HepG2 (cell line): ENCODE measurements around the gene CADPS. TPM values are rescaled to one million over a fixed set of nuclear protein-coding genes. Genes with fewer than 3 reads are reported as not detected.

Experiments used
- ATAC-seq: fragments of 200-7000 bp; cut with Tn5 transposase; 3 replicates; pipeline ENCODE4 v1.9.1; 2020; ENCODE audit warnings: mild to moderate bottlenecking, moderate library complexity
- BruUV-seq: library from RNA; stranded (reverse); fragments of 400-500 nt; replicated peaks from 2 replicates; lab custom pipeline; 2021; lab: Mats Ljungman, UMichigan
- CTCF ChIA-PET: fragments of 300-600 bp; formaldehyde crosslinking; extraction: SDS; loops from one replicate; lab custom pipeline; 2021; ENCODE audit warnings: low total read pairs, inconsistent platforms, low intra/inter-chr PET ratio; lab: Yijun Ruan, JAX
- POLR2A ChIA-PET: fragments of 350-600 bp; sonication (Branson Sonifier 250); formaldehyde crosslinking; loops from one replicate; lab custom pipeline; 2020; ENCODE audit warnings: antibody characterized with exemption, inconsistent platforms; lab: Yijun Ruan, JAX
- DNase-seq: peaks from one replicate; pipeline ENCODE4 v3.0.0-alpha.2; 2015; ENCODE audit warnings: low spot score
- FAIRE-seq: peaks from 3 replicates; lab custom pipeline; 2011; peaks lifted over from hg19 to GRCh38; lab: Jason Lieb, UNC
- H2AFZ ChIP-seq: one replicate; pipeline ENCODE4 v1.6.1; 2011; ENCODE audit warnings: low read length, inconsistent platforms
- H3K27ac ChIP-seq: fragments of 300-600 bp; 3 replicates; pipeline ENCODE4 v1.8.0; 2011; ENCODE audit warnings: mixed run types, mild to moderate bottlenecking, mixed read lengths, low read length, inconsistent platforms; ENCODE audit not compliant: insufficient read depth; ENCODE audit errors: extremely low read length
- H3K27me3 ChIP-seq, 2 experiments: fragments of 200-600 bp in 1 of 2; 2 replicates in 1 of 2; 3 replicates in 1 of 2; pipeline versions ENCODE4 v1.6.0 to v1.8.0; 2011; ENCODE audit warnings: low read length in 2 of 2, mild to moderate bottlenecking in 2 of 2, moderate library complexity in 2 of 2, inconsistent platforms in 1 of 2; ENCODE audit not compliant: insufficient read depth in 2 of 2, control insufficient read depth in 1 of 2
- H3K36me3 ChIP-seq, 2 experiments: fragments of 200-600 bp in 1 of 2; replicated peaks in 1 of 2; 2 replicates in 1 of 2; 3 replicates in 1 of 2; pipeline versions ENCODE4 v1.5.1 to v1.8.0; 2011; ENCODE audit warnings: low read length in 2 of 2, inconsistent platforms in 1 of 2; ENCODE audit not compliant: insufficient read depth in 2 of 2, control insufficient read depth in 1 of 2
- H3K4me1 ChIP-seq: 2 replicates; pipeline ENCODE4 v1.5.1; 2012; ENCODE audit warnings: low read length, inconsistent platforms; ENCODE audit not compliant: insufficient read depth
- H3K4me2 ChIP-seq: 2 replicates; pipeline ENCODE4 v1.6.0; 2011; ENCODE audit warnings: low read depth, low read length, inconsistent platforms
- H3K4me3 ChIP-seq, 3 experiments: fragments of 200-600 bp in 1 of 3; sonication (generic), shearing (Covaris generic) in 1 of 3; replicated peaks in 1 of 3; 2 replicates each; pipeline ENCODE4 v1.5.1; 2011 to 2016; ENCODE audit warnings: low read length in 3 of 3, inconsistent platforms in 2 of 3, low read depth in 2 of 3, mild to moderate bottlenecking in 2 of 3, control low read depth in 1 of 3, mixed read lengths in 1 of 3; ENCODE audit not compliant: insufficient read depth in 1 of 3
- H3K79me2 ChIP-seq: one replicate; pipeline ENCODE4 v1.6.1; 2011; ENCODE audit warnings: low read length, inconsistent platforms; ENCODE audit not compliant: insufficient read depth
- H3K9ac ChIP-seq: 2 replicates; pipeline ENCODE4 v1.6.0; 2011; ENCODE audit warnings: mild to moderate bottlenecking, low read depth, low read length, inconsistent platforms; ENCODE audit not compliant: insufficient read depth
- H3K9me3 ChIP-seq: 2 replicates; pipeline ENCODE4 v1.5.1; 2012; ENCODE audit warnings: mild to moderate bottlenecking, low read length
- H4K20me1 ChIP-seq: 2 replicates; pipeline ENCODE4 v1.6.0; 2011; ENCODE audit warnings: inconsistent platforms, mild to moderate bottlenecking, low read length, moderate library complexity; ENCODE audit not compliant: insufficient read depth
- ATF7 ChIP-seq, 2 experiments: fragments of 450-650 bp in 1 of 2; sonication (generic) in 1 of 2; formaldehyde crosslinking in 1 of 2; IDR thresholded peaks; 2 replicates each; pipeline versions ENCODE4 v1.4.0 to v1.6.1; 2016 to 2020; ENCODE audit warnings: antibody characterized with exemption in 1 of 2, mild to moderate bottlenecking in 1 of 2, missing genetic modification reagents in 1 of 2
- CREB1 ChIP-seq, 2 experiments: fragments of 450-650 bp in 1 of 2; IDR thresholded peaks; 2 replicates each; pipeline ENCODE4 v1.6.1; 2016 to 2017; ENCODE audit warnings: control low read depth in 1 of 2, mild to moderate bottlenecking in 1 of 2, missing compliant biosample characterization in 1 of 2, missing genetic modification characterization in 1 of 2
- GZF1 ChIP-seq: sonication (generic); formaldehyde crosslinking; IDR thresholded peaks from 2 replicates; pipeline ENCODE4 v1.5.1; 2020; ENCODE audit warnings: mild to moderate bottlenecking, missing genetic modification reagents
- MED1 ChIP-seq: sonication (generic); formaldehyde crosslinking; IDR thresholded peaks from 2 replicates; pipeline ENCODE4 v1.4.0; 2020; ENCODE audit warnings: missing genetic modification reagents
- NFYB ChIP-seq: sonication (generic); formaldehyde crosslinking; IDR thresholded peaks from 2 replicates; pipeline ENCODE4 v1.4.0; 2020; ENCODE audit warnings: missing genetic modification reagents
- NRL ChIP-seq: sonication (generic); formaldehyde crosslinking; IDR thresholded peaks from 2 replicates; pipeline ENCODE4 v1.5.0; 2020; ENCODE audit warnings: missing genetic modification reagents, mild to moderate bottlenecking, moderate library complexity, borderline replicate concordance
- ZEB1 ChIP-seq: IDR thresholded peaks from 2 replicates; pipeline ENCODE4 v1.6.1; 2012; ENCODE audit warnings: mild to moderate bottlenecking, low read depth, inconsistent platforms; ENCODE audit not compliant: insufficient replicate concordance
- ZNF121 ChIP-seq: sonication (generic); formaldehyde crosslinking; IDR thresholded peaks from 2 replicates; pipeline ENCODE4 v1.5.0; 2020; ENCODE audit warnings: mild to moderate bottlenecking, missing genetic modification reagents
- ZNF230 ChIP-seq: sonication (generic); formaldehyde crosslinking; IDR thresholded peaks from 2 replicates; pipeline ENCODE4 v1.4.0; 2020; ENCODE audit warnings: mild to moderate bottlenecking, missing genetic modification reagents
- ZNF264 ChIP-seq: sonication (generic); formaldehyde crosslinking; IDR thresholded peaks from 2 replicates; pipeline ENCODE4 v1.4.0; 2020; ENCODE audit warnings: missing genetic modification reagents
- ZNF776 ChIP-seq: sonication (generic); formaldehyde crosslinking; IDR thresholded peaks from 2 replicates; pipeline ENCODE4 v1.4.0; 2020; ENCODE audit warnings: mild to moderate bottlenecking, missing genetic modification reagents
- WGBS: methylation state at CpG from one replicate; pipeline ENCODE4 v1.1.6; 2017; ENCODE audit warnings: low lambda C conversion rate; 5-methylcytosine and 5-hydroxymethylcytosine counted together
- in situ Hi-C: cut with HindIII; loops from 2 replicates; pipeline ENCODE4 v1.10.0; 2017; ENCODE audit warnings: low pct_unique_long_range_greater_than_20kb; ENCODE audit not compliant: extremely low pct_ligation_motif_present
- intact Hi-C: fragments of 100-400 bp; cut with micrococcal nuclease; formaldehyde crosslinking; loops from one replicate; pipeline ENCODE4 v1.10.0; 2022; ENCODE audit not compliant: unreplicated experiment
- polyA plus RNA-seq, 8 experiments: library from polyadenylated mRNA; depleted of rRNA in 3 of 8; stranded (reverse) in 7 of 8; unstranded in 1 of 8; fragments of >200 nt; fragmentation: Illumina TruSeq in 4 of 8; extraction: Trizol in 4 of 8; gene quantifications; 2 replicates each; pipeline versions ENCODE4 v1.2.1 to v1.2.3, GENCODE V29; 2011 to 2016; ENCODE audit warnings: low read depth in 4 of 8, missing spikeins in 1 of 8, mixed read lengths in 1 of 8; ENCODE audit not compliant: insufficient read depth in 1 of 8
- total RNA-seq, 5 experiments: library from RNA; depleted of rRNA; stranded (reverse); fragments of >200 nt; fragmentation: Illumina TruSeq; extraction: Trizol; gene quantifications; 2 replicates each; pipeline ENCODE4 v1.2.3, GENCODE V29; 2016; ENCODE audit warnings: low read depth in 1 of 5
- TF ChIP-seq, protein P1 (sequence below): sonication (generic); formaldehyde crosslinking; IDR thresholded peaks from 2 replicates; pipeline ENCODE4 v1.5.0; 2020; ENCODE audit warnings: mild to moderate bottlenecking, missing genetic modification reagents, moderate library complexity
- TF ChIP-seq, protein P2 (sequence below): sonication (generic); formaldehyde crosslinking; conservative IDR thresholded peaks from 2 replicates; pipeline ENCODE4 v1.8.0; 2022; ENCODE audit warnings: low read depth, missing genetic modification reagents

The CADPS gene
- total and polyA plus RNA-seq, 2 of the 13 experiments (the other 11 are each of a cell fraction or from before 2014, with no cell fraction given): not detected

DNA sequence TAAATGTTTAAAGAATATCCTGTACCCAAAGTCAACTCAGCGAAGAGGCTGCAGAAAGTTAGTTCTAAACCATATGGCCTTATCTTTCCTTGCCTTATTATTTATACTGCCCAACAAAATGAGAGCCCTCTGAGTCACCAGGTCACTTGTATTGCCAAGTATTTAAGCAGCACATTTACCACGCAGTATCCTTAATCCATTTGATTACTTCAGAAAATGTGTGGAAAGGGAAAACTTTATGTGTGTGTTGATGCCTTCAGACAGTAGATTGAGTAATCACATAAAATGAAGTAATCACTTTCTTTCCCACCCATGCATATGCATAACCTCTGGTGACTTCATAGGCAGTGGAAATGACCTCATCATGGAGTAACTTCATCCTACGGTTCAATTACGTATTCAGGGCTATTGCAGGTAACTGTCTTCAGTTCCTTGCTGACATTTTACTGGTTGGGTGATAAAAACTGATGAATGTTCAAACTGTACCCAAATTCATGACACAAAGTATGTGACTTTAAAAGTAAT, 7.5 kb upstream of the CADPS start:
- H3K79me2 ChIP-seq: no peaks in the 10 kb centered on the region
- no peak overlapping the region for H3K4me3 ChIP-seq
- ChIA-PET POLR2A (no interaction called here), CTCF (no interaction called here)
- H4K20me1 ChIP-seq: no peaks in the 10 kb centered on the region
- H3K9ac ChIP-seq: no peak overlapping the region
- TF ChIP-seq ZNF264 (CRISPR knock-in tag) (no peak), CREB1 (IDR thresholded peaks at IDR 0.05) (0 out of 2 replicates have a peak, but pooled peaks have one; percentile 28), CREB1 (CRISPR knock-in tag; IDR thresholded peaks at IDR 0.05) (no peak), NFYB (CRISPR knock-in tag) (no peak), ATF7 (IDR thresholded peaks at IDR 0.05) (peak; percentile 68), ATF7 (CRISPR knock-in tag; IDR thresholded peaks at IDR 0.05) (no peak)
- TF ChIP-seq, protein P1, sequence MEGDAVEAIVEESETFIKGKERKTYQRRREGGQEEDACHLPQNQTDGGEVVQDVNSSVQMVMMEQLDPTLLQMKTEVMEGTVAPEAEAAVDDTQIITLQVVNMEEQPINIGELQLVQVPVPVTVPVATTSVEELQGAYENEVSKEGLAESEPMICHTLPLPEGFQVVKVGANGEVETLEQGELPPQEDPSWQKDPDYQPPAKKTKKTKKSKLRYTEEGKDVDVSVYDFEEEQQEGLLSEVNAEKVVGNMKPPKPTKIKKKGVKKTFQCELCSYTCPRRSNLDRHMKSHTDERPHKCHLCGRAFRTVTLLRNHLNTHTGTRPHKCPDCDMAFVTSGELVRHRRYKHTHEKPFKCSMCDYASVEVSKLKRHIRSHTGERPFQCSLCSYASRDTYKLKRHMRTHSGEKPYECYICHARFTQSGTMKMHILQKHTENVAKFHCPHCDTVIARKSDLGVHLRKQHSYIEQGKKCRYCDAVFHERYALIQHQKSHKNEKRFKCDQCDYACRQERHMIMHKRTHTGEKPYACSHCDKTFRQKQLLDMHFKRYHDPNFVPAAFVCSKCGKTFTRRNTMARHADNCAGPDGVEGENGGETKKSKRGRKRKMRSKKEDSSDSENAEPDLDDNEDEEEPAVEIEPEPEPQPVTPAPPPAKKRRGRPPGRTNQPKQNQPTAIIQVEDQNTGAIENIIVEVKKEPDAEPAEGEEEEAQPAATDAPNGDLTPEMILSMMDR (CRISPR knock-in tag): no peak
- WGBS: 0% methylated on average over 4 of the region's 4 CpGs
- no peaks in the 10 kb centered on the region for H3K36me3 ChIP-seq
- no TSS peak for BruUV-seq
- in situ Hi-C loops (no loop called here), intact Hi-C loops (no loop called here)
- no peaks in the 10 kb centered on the region for H3K27me3 ChIP-seq
- H3K4me1 ChIP-seq: no peaks in the 10 kb centered on the region
- no peak overlapping the region for H3K27ac ChIP-seq
- no peak for DNase-seq
- no peak overlapping the region for H2AFZ ChIP-seq
- ATAC-seq: no peak
- no peak overlapping the region for H3K4me2 ChIP-seq
- no peak for FAIRE-seq
- H3K9me3 ChIP-seq: no peaks in the 10 kb centered on the region

DNA sequence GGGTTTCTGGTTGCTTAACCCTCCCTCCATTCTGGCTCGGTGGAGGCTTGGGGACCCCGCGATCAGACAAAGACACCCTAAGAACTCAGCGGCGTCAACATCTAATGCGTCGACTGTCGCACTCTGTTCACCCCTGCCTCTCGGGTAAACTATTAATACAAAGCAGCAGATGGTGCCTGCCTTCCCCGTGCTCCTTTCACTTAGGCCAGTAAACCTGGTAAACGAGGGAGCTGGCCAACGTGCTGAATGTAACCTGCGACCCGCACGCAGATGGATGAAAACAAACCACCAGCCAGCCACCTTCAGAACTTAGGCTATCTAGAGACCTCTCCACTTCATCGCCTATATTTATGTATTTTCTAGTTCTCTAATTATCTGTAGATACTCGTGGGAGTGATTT, 848 bp upstream of the CADPS start:
- no peak overlapping the region for H3K4me2 ChIP-seq
- no peak overlapping the region for H2AFZ ChIP-seq
- no peaks in the 10 kb centered on the region for H3K4me1 ChIP-seq
- 15% methylated on average over 8 of the region's 17 CpGs for WGBS
- ATAC-seq: peak; percentile 70
- intact Hi-C loops: loop anchor here (10.0 kb wide), 1 partner anchor 319 kb away; no protein-coding TSS in a partner anchor
- no peak for FAIRE-seq
- peak; percentile 20 for DNase-seq
- in situ Hi-C loops: no loop called here
- ChIA-PET POLR2A (no interaction called here), CTCF (no interaction called here)
- H3K9ac ChIP-seq: no peak overlapping the region
- BruUV-seq: no TSS peak
- no peak overlapping the region for H3K27ac ChIP-seq
- no peaks in the 10 kb centered on the region for H3K79me2 ChIP-seq
- no peaks in the 10 kb centered on the region for H3K9me3 ChIP-seq
- no peaks in the 10 kb centered on the region for H3K36me3 ChIP-seq
- H4K20me1 ChIP-seq: no peaks in the 10 kb centered on the region
- no peak overlapping the region for H3K4me3 ChIP-seq
- no peaks in the 10 kb centered on the region; a peak in 1 of 5 replicates for H3K27me3 ChIP-seq
- TF ChIP-seq ZNF121 (CRISPR knock-in tag) (no peak), ZEB1 (no peak), NRL (no peak), ZNF230 (no peak), ZNF776 (no peak), MED1 (CRISPR knock-in tag) (0 out of 2 replicates have a peak, but pooled peaks have one; percentile 24), GZF1 (CRISPR knock-in tag) (no peak)
- TF ChIP-seq, protein P2, sequence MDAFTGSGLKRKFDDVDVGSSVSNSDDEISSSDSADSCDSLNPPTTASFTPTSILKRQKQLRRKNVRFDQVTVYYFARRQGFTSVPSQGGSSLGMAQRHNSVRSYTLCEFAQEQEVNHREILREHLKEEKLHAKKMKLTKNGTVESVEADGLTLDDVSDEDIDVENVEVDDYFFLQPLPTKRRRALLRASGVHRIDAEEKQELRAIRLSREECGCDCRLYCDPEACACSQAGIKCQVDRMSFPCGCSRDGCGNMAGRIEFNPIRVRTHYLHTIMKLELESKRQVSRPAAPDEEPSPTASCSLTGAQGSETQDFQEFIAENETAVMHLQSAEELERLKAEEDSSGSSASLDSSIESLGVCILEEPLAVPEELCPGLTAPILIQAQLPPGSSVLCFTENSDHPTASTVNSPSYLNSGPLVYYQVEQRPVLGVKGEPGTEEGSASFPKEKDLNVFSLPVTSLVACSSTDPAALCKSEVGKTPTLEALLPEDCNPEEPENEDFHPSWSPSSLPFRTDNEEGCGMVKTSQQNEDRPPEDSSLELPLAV (CRISPR knock-in tag): no peak
